ENCODE data around the gene PMEPA1.
"Not testable (repeated sequence)": the region's sequence is repeated elsewhere in the genome, so short reads cannot be mapped to it uniquely, and the experiment has no call there.

PMEPA1 gene

GRCh38 chr20:57650756-57651483 lies 58.9 kb downstream of the PMEPA1 start:
- no peak for DNase-seq (ENCODE audit: low read depth in 2 of 2)

- no peak for DNase-seq (ENCODE audit: low read depth in 2 of 2)
These were observed 59.5 kb downstream of the PMEPA1 start for GRCh38 chr20:57650266-57650665.

GRCh38 chr20:57649617-57650015 lies 60.2 kb downstream of the PMEPA1 start:
- no peak for DNase-seq (ENCODE audit: low read depth in 2 of 2)

- no peak for DNase-seq (ENCODE audit: low read depth in 2 of 2)
These were observed 60.8 kb downstream of the PMEPA1 start for GRCh38 chr20:57648878-57649616.

- DNase-seq (ENCODE audit: low read depth in 2 of 2): no peak
These were observed 61.7 kb downstream of the PMEPA1 start for GRCh38 chr20:57647933-57648785.

GRCh38 chr20:57647006-57647932 lies 62.5 kb downstream of the PMEPA1 start:
- DNase-seq (ENCODE audit: low read depth in 2 of 2): no peak

- DNase-seq (ENCODE audit: low read depth in 2 of 2): no peak
These were observed 70.9 kb downstream of the PMEPA1 start for GRCh38 chr20:57638895-57639236.

- no peak for DNase-seq (ENCODE audit: low read depth in 2 of 2)
These were observed 71.5 kb downstream of the PMEPA1 start for GRCh38 chr20:57638173-57638894.

GRCh38 chr20:57633945-57634491 lies 75.8 kb downstream of the PMEPA1 start:
- no peak for DNase-seq (ENCODE audit: low read depth in 2 of 2)

GRCh38 chr20:57632286-57632685 lies 77.5 kb downstream of the PMEPA1 start:
- no peak for DNase-seq (ENCODE audit: low read depth in 2 of 2)

- DNase-seq (ENCODE audit: low read depth in 2 of 2): no peak
These were observed 79.8 kb downstream of the PMEPA1 start for GRCh38 chr20:57630061-57630460.

- not testable (repeated sequence) for DNase-seq (ENCODE audit: low read depth in 2 of 2)
These were observed 80.3 kb downstream of the PMEPA1 start for GRCh38 chr20:57629491-57629901.

GRCh38 chr20:57628962-57629308 lies 80.9 kb downstream of the PMEPA1 start:
- not testable (repeated sequence) for DNase-seq (ENCODE audit: low read depth in 2 of 2)

GRCh38 chr20:57628047-57628961 lies 81.5 kb downstream of the PMEPA1 start:
- no peak for DNase-seq (ENCODE audit: low read depth in 2 of 2)

GRCh38 chr20:57627339-57627738 lies 82.5 kb downstream of the PMEPA1 start:
- DNase-seq (ENCODE audit: low read depth in 2 of 2): no peak

GRCh38 chr20:57625978-57626377 lies 83.8 kb downstream of the PMEPA1 start:
- DNase-seq (ENCODE audit: low read depth in 2 of 2): no peak

- DNase-seq (ENCODE audit: low read depth in 2 of 2): no peak
These were observed 84.4 kb downstream of the PMEPA1 start for GRCh38 chr20:57625181-57625958.

- no peak for DNase-seq (ENCODE audit: low read depth in 2 of 2)
These were observed 85.7 kb downstream of the PMEPA1 start for GRCh38 chr20:57624124-57624523.
